ENCODE measurements around the gene MED14. TPM values are rescaled to one million over a fixed set of nuclear protein-coding genes. Genes with fewer than 3 reads are reported as not detected.

Gene MED14
- total RNA-seq, 1 experiment from 2014 or later = 136 TPM

DNA sequence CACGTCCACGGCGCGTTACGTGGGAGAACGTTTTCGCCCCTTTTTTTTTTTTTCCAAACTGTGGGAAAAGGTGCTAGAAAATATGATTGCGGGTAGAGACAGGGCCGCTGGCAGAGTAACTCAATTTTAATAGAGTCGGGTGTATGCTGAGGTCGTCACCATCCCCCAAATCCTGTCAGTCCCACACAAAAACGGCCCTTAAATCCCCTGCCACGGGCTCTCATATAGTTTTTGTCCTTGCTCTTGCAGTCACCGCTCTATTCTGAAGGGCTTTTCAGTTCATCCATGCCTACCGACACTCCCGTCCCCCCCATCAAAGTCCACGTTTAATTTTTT, 796 bp upstream of the MED14 start:
- no CpG with 5 or more reads among the region's 17 CpGs for WGBS (ENCODE audit: extremely low coverage, insufficient read length, low lambda C conversion rate)
- no peak overlapping the region for H2BK12ac ChIP-seq (ENCODE audit: insufficient read length, low read depth, low read length)
- TF ChIP-seq, protein P1, sequence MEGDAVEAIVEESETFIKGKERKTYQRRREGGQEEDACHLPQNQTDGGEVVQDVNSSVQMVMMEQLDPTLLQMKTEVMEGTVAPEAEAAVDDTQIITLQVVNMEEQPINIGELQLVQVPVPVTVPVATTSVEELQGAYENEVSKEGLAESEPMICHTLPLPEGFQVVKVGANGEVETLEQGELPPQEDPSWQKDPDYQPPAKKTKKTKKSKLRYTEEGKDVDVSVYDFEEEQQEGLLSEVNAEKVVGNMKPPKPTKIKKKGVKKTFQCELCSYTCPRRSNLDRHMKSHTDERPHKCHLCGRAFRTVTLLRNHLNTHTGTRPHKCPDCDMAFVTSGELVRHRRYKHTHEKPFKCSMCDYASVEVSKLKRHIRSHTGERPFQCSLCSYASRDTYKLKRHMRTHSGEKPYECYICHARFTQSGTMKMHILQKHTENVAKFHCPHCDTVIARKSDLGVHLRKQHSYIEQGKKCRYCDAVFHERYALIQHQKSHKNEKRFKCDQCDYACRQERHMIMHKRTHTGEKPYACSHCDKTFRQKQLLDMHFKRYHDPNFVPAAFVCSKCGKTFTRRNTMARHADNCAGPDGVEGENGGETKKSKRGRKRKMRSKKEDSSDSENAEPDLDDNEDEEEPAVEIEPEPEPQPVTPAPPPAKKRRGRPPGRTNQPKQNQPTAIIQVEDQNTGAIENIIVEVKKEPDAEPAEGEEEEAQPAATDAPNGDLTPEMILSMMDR (conservative IDR thresholded peaks at IDR 0.05) = no peak

More for the DNA sequence above, 796 bp upstream of the MED14 start:
- no peak overlapping the region for H2AK5ac ChIP-seq (ENCODE audit: insufficient read length, low read length)
- no peaks in the 10 kb centered on the region for H4K20me1 ChIP-seq (ENCODE audit: control insufficient read depth, insufficient read depth, insufficient read length)
- H2BK5ac ChIP-seq (ENCODE audit: insufficient read length, low read length) = no peak overlapping the region
- H3K56ac ChIP-seq (ENCODE audit: insufficient read length, low read depth, low read length) = no peak overlapping the region
- no peak overlapping the region for H2BK15ac ChIP-seq (ENCODE audit: low read depth, low read length)
- H4K5ac ChIP-seq (ENCODE audit: insufficient read length, low read depth, low read length) = no peak overlapping the region
- no peak overlapping the region for H3K27ac ChIP-seq (ENCODE audit: insufficient read length, low read depth, low read length)
- Mint-ChIP-seq H3K27ac (peak overlapping the region; percentile 95 to 98 (median 97)), H3K36me3 (ENCODE audit: insufficient read depth in 1 of 3, low read depth in 3 of 3) (peaks cover 17 to 29% (median 22%) of the 10 kb centered on the region in 3 experiments), H3K27me3 (ENCODE audit: low read depth) (no peaks in the 10 kb centered on the region), H3K4me3 (peak overlapping the region; percentile 80 to 86), H3K9me3 (peaks cover 54 to 56% of the 10 kb centered on the region in 2 experiments), H3K4me1 (peaks cover 17 to 25% of the 10 kb centered on the region in 2 experiments)
- H2BK20ac ChIP-seq (ENCODE audit: low read depth, low read length, poor library complexity, severe bottlenecking) = no peak overlapping the region
- no peak overlapping the region for H3T11ph ChIP-seq (ENCODE audit: low read length)
- H4K91ac ChIP-seq (ENCODE audit: insufficient read length, low read depth, low read length) = no peak overlapping the region
- no peak overlapping the region for H3K18ac ChIP-seq (ENCODE audit: insufficient read length, low read depth, low read length)
- H3K23ac ChIP-seq (ENCODE audit: insufficient read length, low read depth, low read length) = no peak overlapping the region
- H4K8ac ChIP-seq (replicated peaks; ENCODE audit: insufficient read length, low read depth, low read length) = no peak overlapping the region
- H3K9me3 ChIP-seq (ENCODE audit: control insufficient read depth, low read depth, low read length) = no peaks in the 10 kb centered on the region
- no peak overlapping the region for H2AFZ ChIP-seq (ENCODE audit: low read length)
- no peaks in the 10 kb centered on the region for H3K23me2 ChIP-seq (ENCODE audit: insufficient read length, low read depth, low read length, poor library complexity, severe bottlenecking)
- no peak overlapping the region for H2BK120ac ChIP-seq (ENCODE audit: low read depth, low read length, poor library complexity, severe bottlenecking)
- no peaks in the 10 kb centered on the region for H3K27me3 ChIP-seq (ENCODE audit: insufficient read depth, low read length)
- H3K14ac ChIP-seq (ENCODE audit: insufficient read depth, low read length) = no peak overlapping the region
- H3K9ac ChIP-seq (ENCODE audit: extremely low read depth, insufficient read length, low read length) = peak overlapping the region; percentile 65
- H3K79me2 ChIP-seq (ENCODE audit: insufficient read depth, low read length) = peaks cover 22% of the 10 kb centered on the region; the same call in 1 of the 2 replicates
- DNase-seq = no peak
- H3K4me2 ChIP-seq (ENCODE audit: insufficient read depth, insufficient read length, low read length) = peak overlapping the region; percentile 63
- H3K4me1 ChIP-seq (ENCODE audit: insufficient read depth, low read length) = no peaks in the 10 kb centered on the region
- H3K4ac ChIP-seq (ENCODE audit: low read depth, low read length) = no peak overlapping the region
- no peaks in the 10 kb centered on the region for H3K79me1 ChIP-seq (ENCODE audit: insufficient read depth, low read depth, low read length, poor library complexity, severe bottlenecking)

All from H9 (cell line).